Stomach (tissue), 4 donors: ENCODE data around the gene ARHGEF12.

Experiments
- CTCF ChIP-seq, 7 experiments: fragments of 450-650 bp in 4 of 7; fragments of 200-600 bp in 3 of 7; sonication (generic) in 3 of 7; IDR thresholded peaks; one replicate each; pipeline ENCODE4 v1.5.1; 2016 to 2019; ENCODE audit warnings: antibody characterized with exemption in 7 of 7, control low read depth in 2 of 7, mild to moderate bottlenecking in 1 of 7
- POLR2A ChIP-seq, 4 donors: fragments of 450-650 bp; IDR thresholded peaks; one replicate each; pipeline ENCODE4 v1.6.1; 2016; ENCODE audit warnings: antibody characterized with exemption in 4 of 4, control low read depth in 2 of 4, mild to moderate bottlenecking in 1 of 4, moderate library complexity in 1 of 4

DNA sequence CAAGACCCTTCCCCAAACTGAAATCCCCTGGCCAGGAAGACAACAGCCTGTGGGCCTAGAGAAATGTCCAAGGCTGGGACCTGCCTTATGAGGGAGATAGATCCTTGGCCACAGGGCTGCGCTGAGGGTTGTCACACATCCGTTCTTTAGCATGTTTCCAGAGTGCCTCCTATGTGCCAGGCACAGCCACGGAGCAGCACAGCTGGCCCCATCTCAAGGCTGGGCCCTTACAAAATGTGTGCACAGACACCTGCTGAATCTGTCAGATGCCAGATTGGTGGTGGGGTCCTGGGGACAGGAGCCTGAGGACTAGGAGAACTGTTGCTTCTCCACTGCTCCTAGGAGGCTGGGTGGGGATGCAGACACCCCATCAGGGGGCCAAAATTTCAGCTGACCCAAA lies 186.5 kb downstream of the ARHGEF12 start:
- TF ChIP-seq CTCF (IDR thresholded peaks at IDR 0.05) (no peak), POLR2A (IDR thresholded peaks at IDR 0.05) (no peak)
